Endothelial cell of umbilical vein (primary cell): ENCODE results near the gene SYCP3. TPM values are rescaled to one million over a fixed set of nuclear protein-coding genes. Genes with fewer than 3 reads are reported as not detected.

Experiments
- BruUV-seq: library from RNA; stranded (reverse); fragments of 400-500 nt; replicated peaks from 2 replicates; lab custom pipeline; 2021; lab: Mats Ljungman, UMichigan
- CTCF ChIA-PET: fragments of 300-600, 350-600 bp; sonication (Branson Sonifier 250); formaldehyde crosslinking; loops from one replicate; lab custom pipeline; 2021; ENCODE audit warnings: antibody characterized with exemption, inconsistent platforms; lab: Charles Lee
- POLR2A ChIA-PET: fragments of 300-600, 350-600 bp; sonication (Branson Sonifier 250); formaldehyde crosslinking; loops from one replicate; lab custom pipeline; 2021; ENCODE audit warnings: antibody characterized with exemption, inconsistent platforms; lab: Charles Lee
- DNase-seq: peaks from one replicate; pipeline ENCODE4 v3.0.0-alpha.2; 2011; ENCODE audit warnings: low read depth, low spot score
- FAIRE-seq: peaks from 2 replicates; lab custom pipeline; 2011; peaks lifted over from hg19 to GRCh38; lab: Jason Lieb, UNC
- H2AFZ ChIP-seq: 2 replicates; pipeline ENCODE4 v1.6.0; 2012; ENCODE audit warnings: low read depth, low read length, control low read depth, inconsistent platforms
- H3K27ac ChIP-seq: 2 replicates; pipeline ENCODE4 v1.5.1; 2011; ENCODE audit warnings: low read depth, mild to moderate bottlenecking, control low read depth, low read length, moderate library complexity; ENCODE audit not compliant: insufficient read depth
- H3K27me3 ChIP-seq, 2 experiments: 2 replicates each; pipeline versions ENCODE4 v1.6.0 to v1.6.1; 2011; ENCODE audit warnings: low read length in 2 of 2, mixed read lengths in 1 of 2; ENCODE audit not compliant: control insufficient read depth in 2 of 2, insufficient read depth in 2 of 2
- H3K36me3 ChIP-seq, 2 experiments: 2 replicates in 1 of 2; 3 replicates in 1 of 2; pipeline ENCODE4 v1.5.1; 2011; ENCODE audit warnings: low read length in 2 of 2, mild to moderate bottlenecking in 1 of 2, moderate library complexity in 1 of 2; ENCODE audit not compliant: control insufficient read depth in 2 of 2, insufficient read depth in 2 of 2; ENCODE audit errors: extremely low read depth in 1 of 2
- H3K4me1 ChIP-seq: 3 replicates; pipeline ENCODE4 v1.5.1; 2011; ENCODE audit warnings: mild to moderate bottlenecking, low read length; ENCODE audit not compliant: control insufficient read depth, insufficient read depth; ENCODE audit errors: extremely low read depth
- H3K4me2 ChIP-seq: 2 replicates; pipeline ENCODE4 v1.6.1; 2011; ENCODE audit warnings: low read length, control low read depth, mixed read lengths; ENCODE audit not compliant: insufficient read depth
- H3K4me3 ChIP-seq, 3 experiments: fragments of 200-600 bp in 1 of 3; sonication (generic), shearing (Covaris generic) in 1 of 3; replicated peaks in 1 of 3; 2 replicates each; pipeline ENCODE4 v1.5.1; 2011 to 2016; ENCODE audit warnings: control low read depth in 3 of 3, low read length in 3 of 3, mild to moderate bottlenecking in 2 of 3, inconsistent platforms in 1 of 3, low read depth in 1 of 3, moderate library complexity in 1 of 3; ENCODE audit not compliant: insufficient read depth in 1 of 3
- H3K79me2 ChIP-seq: 2 replicates; pipeline ENCODE4 v1.6.0; 2012; ENCODE audit warnings: low read length, inconsistent platforms; ENCODE audit not compliant: control insufficient read depth, insufficient read depth
- H3K9ac ChIP-seq: replicated peaks from 2 replicates; pipeline ENCODE3; 2011; ENCODE audit warnings: low read length, control low read depth; ENCODE audit not compliant: insufficient read depth; ENCODE audit errors: extremely low read depth
- H3K9me1 ChIP-seq: replicated peaks from 3 replicates; pipeline ENCODE4 v1.6.0; 2011; ENCODE audit warnings: mild to moderate bottlenecking, low read length; ENCODE audit not compliant: control insufficient read depth, insufficient read depth; ENCODE audit errors: extremely low read depth
- H3K9me3 ChIP-seq: replicated peaks from 2 replicates; pipeline ENCODE4 v1.5.1; 2012; ENCODE audit warnings: low read length, inconsistent platforms; ENCODE audit not compliant: control insufficient read depth, insufficient read depth
- H4K20me1 ChIP-seq: replicated peaks from 2 replicates; pipeline ENCODE3; 2011; ENCODE audit warnings: mild to moderate bottlenecking, low read length; ENCODE audit not compliant: control insufficient read depth, insufficient read depth; ENCODE audit errors: extremely low read depth
- EZH2 ChIP-seq: IDR thresholded peaks from 2 replicates; pipeline ENCODE4 v1.6.1; 2012; ENCODE audit warnings: borderline replicate concordance, low read depth, mild to moderate bottlenecking, moderate library complexity, low read length, inconsistent platforms; ENCODE audit not compliant: severe bottlenecking
- FOS ChIP-seq: IDR thresholded peaks from 2 replicates; pipeline ENCODE4 v1.6.1; 2011; ENCODE audit warnings: mild to moderate bottlenecking, low read length, moderate library complexity, borderline replicate concordance; ENCODE audit not compliant: insufficient read depth
- GATA2 ChIP-seq: IDR thresholded peaks from 2 replicates; pipeline ENCODE4 v1.7.0; 2011; ENCODE audit warnings: low read depth, mild to moderate bottlenecking, moderate library complexity, mixed read lengths, low read length; ENCODE audit not compliant: insufficient read length, insufficient read depth
- JUN ChIP-seq: IDR thresholded peaks from 2 replicates; pipeline ENCODE4 v1.6.1; 2011; ENCODE audit warnings: borderline replicate concordance, low read depth; ENCODE audit not compliant: insufficient read length, insufficient read depth
- MYC ChIP-seq: IDR thresholded peaks from one replicate; pipeline ENCODE4 v1.6.1; 2011; ENCODE audit warnings: mild to moderate bottlenecking, low read depth, low read length
- POLR2A ChIP-seq: IDR thresholded peaks from 2 replicates; pipeline ENCODE4 v1.6.1; 2012; ENCODE audit warnings: low read depth, mild to moderate bottlenecking, control low read depth, low read length
- POLR2AphosphoS5 ChIP-seq: IDR thresholded peaks from 2 replicates; pipeline ENCODE4 v1.6.1; 2012; ENCODE audit warnings: low read depth, mild to moderate bottlenecking, control low read depth, low read length, moderate library complexity; ENCODE audit not compliant: insufficient read depth
- dilution Hi-C: fragments of 300-500 bp; cut with MboI; formaldehyde crosslinking; loops from one replicate; pipeline ENCODE4 v1.15.0; 2019; ENCODE audit warnings: low sequenced_read_pairs; ENCODE audit not compliant: extremely low pct_ligation_motif_present
- intact Hi-C: fragments of 100-400 bp; cut with micrococcal nuclease; formaldehyde crosslinking; loops from one replicate; pipeline ENCODE4 v1.10.0; 2022
- polyA plus RNA-seq, 4 experiments: library from polyadenylated mRNA; depleted of rRNA in 3 of 4; stranded (reverse) in 3 of 4; unstranded in 1 of 4; fragments of >200 nt; gene quantifications; 2 replicates each; pipeline versions ENCODE4 v1.2.1 to v1.2.3, GENCODE V29; 2011 to 2012; ENCODE audit warnings: missing spikeins in 1 of 4
- total RNA-seq: library from RNA; stranded (reverse); gene quantifications from 2 replicates; pipeline ENCODE4 v1.2.3, GENCODE V29; 2021
- TF ChIP-seq, protein P1 (sequence below): IDR thresholded peaks from 2 replicates; pipeline ENCODE4 v1.6.1; 2011; ENCODE audit not compliant: insufficient read depth, insufficient read length
- TF ChIP-seq, protein P2 (sequence below), 2 donors: IDR thresholded peaks; 1 replicate in 1 of 2; 2 replicates in 1 of 2; pipeline ENCODE4 v1.5.1; 2011; ENCODE audit warnings: low read length in 2 of 2, mild to moderate bottlenecking in 2 of 2, moderate library complexity in 2 of 2, control low read depth in 1 of 2, inconsistent platforms in 1 of 2, low read depth in 1 of 2; ENCODE audit not compliant: insufficient read depth in 1 of 2; ENCODE audit errors: extremely low read depth in 1 of 2

The SYCP3 gene
- total and polyA plus RNA-seq, 2 donors (not counting 3 experiments of a cell fraction or from before 2014, with no cell fraction given) = 0.29 TPM; not detected in 1

DNA sequence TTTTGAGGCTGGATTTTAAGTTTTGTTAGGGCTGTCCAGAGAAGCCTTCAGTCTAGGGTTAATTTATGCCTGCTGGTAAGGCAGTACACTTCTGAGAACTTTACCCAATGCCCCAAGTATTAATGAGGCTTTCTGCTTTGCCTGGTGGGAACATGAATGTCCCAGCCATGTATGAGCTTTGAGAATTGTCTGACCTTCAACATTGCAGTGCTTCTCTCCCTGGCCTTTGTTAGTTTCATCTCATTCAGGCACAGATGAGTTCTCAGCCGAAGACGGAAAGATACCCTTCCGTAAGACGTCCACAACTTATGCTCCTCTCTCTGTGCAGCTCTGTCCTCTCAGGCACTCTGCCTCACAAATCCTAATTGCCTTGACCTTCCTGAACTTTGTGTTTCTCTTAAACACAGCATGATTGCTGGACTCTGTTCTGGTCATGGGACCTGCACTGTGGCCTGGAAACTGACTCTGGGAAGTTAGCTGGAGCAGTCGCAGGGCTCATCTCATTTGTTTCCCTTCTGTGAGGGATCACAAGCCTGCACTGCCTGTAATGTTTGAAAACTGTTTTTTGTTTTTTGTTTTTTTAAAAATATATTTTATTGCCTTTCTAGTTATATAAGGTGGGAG, 26.1 kb downstream of the SYCP3 start:
- Histone ChIP-seq H3K4me1 (no peaks in the 10 kb centered on the region), H3K4me2 (no peak overlapping the region), H4K20me1 (no peaks in the 10 kb centered on the region), H3K27me3 (no peaks in the 10 kb centered on the region), H3K9me1 (no peaks in the 10 kb centered on the region), H3K79me2 (peaks cover 9% of the 10 kb centered on the region), H3K9me3 (no peaks in the 10 kb centered on the region), H3K4me3 (no peak overlapping the region), H3K36me3 (no peaks in the 10 kb centered on the region), H3K9ac (no peak overlapping the region), H3K27ac (no peak overlapping the region), H2AFZ (no peak overlapping the region)
- no TSS peak for BruUV-seq
- dilution Hi-C loops (no loop called here), intact Hi-C loops (no loop called here)
- CTCF ChIA-PET = interaction anchor here (0.6 kb wide), 1 partner anchor 15 kb away, joined by 3 read pairs; no protein-coding TSS in a partner anchor
- DNase-seq (no peak), FAIRE-seq (no peak)
- no peak for TF ChIP-seq MYC
- TF ChIP-seq FOS = no peak
- no peak for TF ChIP-seq POLR2AphosphoS5
- TF ChIP-seq EZH2 = no peak
- TF ChIP-seq, protein P1, sequence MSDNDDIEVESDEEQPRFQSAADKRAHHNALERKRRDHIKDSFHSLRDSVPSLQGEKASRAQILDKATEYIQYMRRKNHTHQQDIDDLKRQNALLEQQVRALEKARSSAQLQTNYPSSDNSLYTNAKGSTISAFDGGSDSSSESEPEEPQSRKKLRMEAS = no peak
- TF ChIP-seq GATA2 = no peak
- no peak for TF ChIP-seq JUN
- no peak for TF ChIP-seq POLR2A
- TF ChIP-seq, protein P2, sequence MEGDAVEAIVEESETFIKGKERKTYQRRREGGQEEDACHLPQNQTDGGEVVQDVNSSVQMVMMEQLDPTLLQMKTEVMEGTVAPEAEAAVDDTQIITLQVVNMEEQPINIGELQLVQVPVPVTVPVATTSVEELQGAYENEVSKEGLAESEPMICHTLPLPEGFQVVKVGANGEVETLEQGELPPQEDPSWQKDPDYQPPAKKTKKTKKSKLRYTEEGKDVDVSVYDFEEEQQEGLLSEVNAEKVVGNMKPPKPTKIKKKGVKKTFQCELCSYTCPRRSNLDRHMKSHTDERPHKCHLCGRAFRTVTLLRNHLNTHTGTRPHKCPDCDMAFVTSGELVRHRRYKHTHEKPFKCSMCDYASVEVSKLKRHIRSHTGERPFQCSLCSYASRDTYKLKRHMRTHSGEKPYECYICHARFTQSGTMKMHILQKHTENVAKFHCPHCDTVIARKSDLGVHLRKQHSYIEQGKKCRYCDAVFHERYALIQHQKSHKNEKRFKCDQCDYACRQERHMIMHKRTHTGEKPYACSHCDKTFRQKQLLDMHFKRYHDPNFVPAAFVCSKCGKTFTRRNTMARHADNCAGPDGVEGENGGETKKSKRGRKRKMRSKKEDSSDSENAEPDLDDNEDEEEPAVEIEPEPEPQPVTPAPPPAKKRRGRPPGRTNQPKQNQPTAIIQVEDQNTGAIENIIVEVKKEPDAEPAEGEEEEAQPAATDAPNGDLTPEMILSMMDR (IDR thresholded peaks at IDR 0.05; ENCODE audit: extremely low read depth in 1 of 2, insufficient read depth in 1 of 2, low read depth in 1 of 2, low read length in 2 of 2) = no peak
- POLR2A ChIA-PET = no interaction called here
